ENCODE measurements around the gene ECPAS. TPM values are rescaled to one million over a fixed set of nuclear protein-coding genes. Genes with fewer than 3 reads are reported as not detected.

Gene ECPAS
- total and polyA plus RNA-seq, 9 donors, result 23.5 to 97.6 (median 69.7) TPM

DNA sequence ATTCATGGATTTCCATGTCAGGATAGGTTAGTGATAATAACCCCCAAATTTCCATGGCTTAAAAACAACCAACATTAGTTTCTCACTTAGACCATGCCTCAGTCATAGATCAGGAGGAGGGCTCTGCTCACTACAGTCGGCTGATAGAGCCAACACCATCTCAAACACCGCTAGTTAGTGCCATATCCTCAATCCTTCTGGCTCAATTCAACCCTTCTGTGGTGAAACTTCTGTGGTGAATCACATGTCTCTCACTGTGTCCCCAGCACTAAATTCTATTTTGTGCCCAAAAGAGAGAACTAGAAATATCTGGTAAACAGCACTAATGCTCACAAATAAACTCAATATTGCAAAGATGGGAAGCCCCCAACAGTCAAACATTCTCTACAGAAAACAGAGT, 21.1 kb downstream of the ECPAS start:
- TF ChIP-seq, protein P1, sequence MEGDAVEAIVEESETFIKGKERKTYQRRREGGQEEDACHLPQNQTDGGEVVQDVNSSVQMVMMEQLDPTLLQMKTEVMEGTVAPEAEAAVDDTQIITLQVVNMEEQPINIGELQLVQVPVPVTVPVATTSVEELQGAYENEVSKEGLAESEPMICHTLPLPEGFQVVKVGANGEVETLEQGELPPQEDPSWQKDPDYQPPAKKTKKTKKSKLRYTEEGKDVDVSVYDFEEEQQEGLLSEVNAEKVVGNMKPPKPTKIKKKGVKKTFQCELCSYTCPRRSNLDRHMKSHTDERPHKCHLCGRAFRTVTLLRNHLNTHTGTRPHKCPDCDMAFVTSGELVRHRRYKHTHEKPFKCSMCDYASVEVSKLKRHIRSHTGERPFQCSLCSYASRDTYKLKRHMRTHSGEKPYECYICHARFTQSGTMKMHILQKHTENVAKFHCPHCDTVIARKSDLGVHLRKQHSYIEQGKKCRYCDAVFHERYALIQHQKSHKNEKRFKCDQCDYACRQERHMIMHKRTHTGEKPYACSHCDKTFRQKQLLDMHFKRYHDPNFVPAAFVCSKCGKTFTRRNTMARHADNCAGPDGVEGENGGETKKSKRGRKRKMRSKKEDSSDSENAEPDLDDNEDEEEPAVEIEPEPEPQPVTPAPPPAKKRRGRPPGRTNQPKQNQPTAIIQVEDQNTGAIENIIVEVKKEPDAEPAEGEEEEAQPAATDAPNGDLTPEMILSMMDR (IDR thresholded peaks at IDR 0.05), result no peak
- TF ChIP-seq POLR2A (IDR thresholded peaks at IDR 0.05) (no peak), EP300 (IDR thresholded peaks at IDR 0.05) (no peak)
- Histone ChIP-seq H3K27me3 (no peaks in the 10 kb centered on the region), H3K4me3 (no peak overlapping the region), H3K9me3 (no peaks in the 10 kb centered on the region), H3K36me3 (no peaks in the 10 kb centered on the region), H3K4me1 (ENCODE audit: insufficient read depth) (no peaks in the 10 kb centered on the region), H3K27ac (no peak overlapping the region)
- WGBS, 3 donors, result 91 to 98% (median 96%) methylated on average over 2 of the region's 2 CpGs
- intact Hi-C loops (cut with DNase I), result no loop called here
- no peak for DNase-seq

DNA sequence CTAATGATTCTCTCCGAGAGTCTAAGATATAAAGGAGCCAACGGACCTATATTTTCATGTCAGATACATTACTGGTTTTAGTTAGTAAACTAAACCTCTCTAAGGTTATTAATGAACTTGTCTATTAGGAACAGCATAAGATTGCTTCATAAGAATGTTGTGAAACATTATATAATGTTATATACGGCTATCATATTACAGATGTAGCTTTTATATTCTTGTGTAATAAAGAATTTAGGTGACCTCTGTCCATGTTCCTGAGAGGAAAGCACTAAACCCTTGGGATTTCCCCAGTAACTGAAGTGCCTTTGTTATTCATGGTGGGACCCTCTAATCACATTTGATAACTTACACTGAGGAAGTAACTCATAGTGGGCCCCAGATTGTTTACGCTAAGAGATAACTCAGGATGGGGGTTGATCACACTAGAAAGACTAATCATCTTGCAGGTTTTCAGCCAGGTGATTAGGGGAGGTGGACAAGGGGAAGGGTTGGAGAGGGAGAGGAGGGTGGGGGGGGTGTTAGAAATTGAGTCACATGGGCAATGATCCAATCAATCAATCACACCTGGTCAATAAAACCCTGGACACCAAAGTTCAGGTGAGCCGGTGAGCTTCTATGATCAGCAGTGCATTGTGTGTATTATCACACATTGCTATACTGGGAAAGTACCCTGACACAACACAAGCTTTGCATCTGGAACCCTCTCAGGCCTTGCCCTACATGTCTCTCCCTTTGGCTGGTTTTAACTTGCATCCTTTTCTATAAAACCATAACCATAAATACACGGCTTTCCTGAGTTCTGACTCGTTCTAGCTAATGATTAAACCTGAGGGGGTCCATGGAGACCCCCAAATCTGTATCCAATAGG, 25.8 kb downstream of the ECPAS start:
- intact Hi-C loops (cut with DNase I), result no loop called here
- Histone ChIP-seq H3K27ac (no peak overlapping the region), H3K4me1 (ENCODE audit: insufficient read depth) (peaks cover 6% of the 10 kb centered on the region), H3K4me3 (no peak overlapping the region), H3K9me3 (no peaks in the 10 kb centered on the region), H3K36me3 (no peaks in the 10 kb centered on the region), H3K27me3 (no peaks in the 10 kb centered on the region)
- DNase-seq, result no peak
- TF ChIP-seq EP300 (IDR thresholded peaks at IDR 0.05), result no peak
- TF ChIP-seq, protein P1 (IDR thresholded peaks at IDR 0.05), result no peak
- no peak for TF ChIP-seq POLR2A (IDR thresholded peaks at IDR 0.05)
- WGBS, 3 donors, result 69 to 82% (median 73%) methylated on average over 7 of the region's 7 CpGs

DNA sequence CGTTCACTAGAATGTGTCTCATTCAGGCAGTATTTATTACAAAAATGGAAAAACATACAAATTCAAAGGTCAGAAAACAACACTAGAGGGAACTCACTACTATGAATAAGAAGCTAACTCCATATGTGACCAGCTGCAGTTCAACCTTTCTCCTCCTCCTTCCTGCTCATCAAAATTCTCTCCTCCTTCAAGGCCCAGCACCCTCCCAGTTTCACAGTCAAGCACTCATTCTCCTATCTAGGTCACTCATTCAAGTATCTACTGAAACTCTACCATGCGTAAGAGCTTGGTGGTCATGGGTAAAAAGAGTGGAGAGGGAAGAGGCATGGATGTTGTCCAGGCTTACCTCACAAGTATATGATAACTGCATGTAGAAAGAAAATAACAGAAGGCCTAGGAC, 27.7 kb downstream of the ECPAS start:
- intact Hi-C loops (cut with DNase I), result no loop called here

GRCh38 chr9:111455638-111456037, 28.5 kb downstream of the ECPAS start:
- TF ChIP-seq EP300 (IDR thresholded peaks at IDR 0.05) (no peak), POLR2A (IDR thresholded peaks at IDR 0.05) (no peak)
- TF ChIP-seq, protein P1 (IDR thresholded peaks at IDR 0.05), result no peak
- Histone ChIP-seq H3K27me3 (no peaks in the 10 kb centered on the region), H3K36me3 (no peaks in the 10 kb centered on the region), H3K4me1 (ENCODE audit: insufficient read depth) (peaks cover 8% of the 10 kb centered on the region), H3K4me3 (no peak overlapping the region), H3K27ac (no peak overlapping the region), H3K9me3 (no peaks in the 10 kb centered on the region)
- WGBS, 3 donors, result 84 to 93% (median 92%) methylated on average over 2 of the region's 2 CpGs
- intact Hi-C loops (cut with DNase I), result no loop called here
- no peak for DNase-seq

More for the DNA sequence above, 27.7 kb downstream of the ECPAS start:
- H3K27ac ChIP-seq, result no peak overlapping the region
- no peaks in the 10 kb centered on the region for H3K9me3 ChIP-seq
- no peak for TF ChIP-seq POLR2A (IDR thresholded peaks at IDR 0.05)
- TF ChIP-seq, protein P1 (IDR thresholded peaks at IDR 0.05), result no peak
- TF ChIP-seq EP300 (IDR thresholded peaks at IDR 0.05), result no peak
- no peak overlapping the region for H3K4me3 ChIP-seq
- no peak for DNase-seq
- H3K27me3 ChIP-seq, result no peaks in the 10 kb centered on the region
- H3K4me1 ChIP-seq (ENCODE audit: insufficient read depth), result peaks cover 8% of the 10 kb centered on the region
- WGBS, 3 donors, result 39 to 45% (median 43%) methylated on average over 2 of the region's 2 CpGs
- no peaks in the 10 kb centered on the region for H3K36me3 ChIP-seq

Measured in ovary (tissue), 9 donors.